Activated CD8-positive, alpha-beta T cell treated with anti-CD3 and anti-CD28 coated beads for 36 hours (primary cell): ENCODE data around the gene ADCK1. TPM values are rescaled to one million over a fixed set of nuclear protein-coding genes. Genes with fewer than 3 reads are reported as not detected.

Experiments
- ATAC-seq: fragments of 200-7000 bp; cut with Tn5 transposase; one replicate; pipeline ENCODE4 v1.10.0; 2021; ENCODE audit warnings: mild to moderate bottlenecking, moderate library complexity
- CTCF ChIA-PET: fragments of 350-600 bp; sonication (Branson Sonifier 250); formaldehyde crosslinking; loops from one replicate; lab custom pipeline; 2021; ENCODE audit warnings: antibody characterized with exemption; lab: Charles Lee
- POLR2A ChIA-PET: fragments of 350-600 bp; sonication (Branson Sonifier 250); formaldehyde crosslinking; loops from one replicate; lab custom pipeline; 2021; ENCODE audit warnings: antibody characterized with exemption; lab: Charles Lee
- DNase-seq: peaks from one replicate; pipeline ENCODE4 v3.0.0-alpha.2; 2020
- H3K27ac Mint-ChIP-seq: one replicate; pipeline ENCODE4 v1.8.0; 2021; ENCODE audit warnings: mild to moderate bottlenecking, mixed read lengths
- H3K27me3 Mint-ChIP-seq: one replicate; pipeline ENCODE4 v1.8.0; 2021; ENCODE audit warnings: mixed read lengths
- H3K36me3 Mint-ChIP-seq: one replicate; pipeline ENCODE4 v1.8.0; 2021; ENCODE audit warnings: low read depth, mixed read lengths
- H3K4me1 Mint-ChIP-seq: one replicate; pipeline ENCODE4 v1.8.0; 2021; ENCODE audit warnings: low read depth, mixed read lengths
- H3K4me3 Mint-ChIP-seq: one replicate; pipeline ENCODE4 v1.8.0; 2021; ENCODE audit warnings: mild to moderate bottlenecking, moderate library complexity, mixed read lengths
- H3K9me3 Mint-ChIP-seq: one replicate; pipeline ENCODE4 v1.8.0; 2021; ENCODE audit warnings: mixed read lengths
- intact Hi-C: fragments of 100-400 bp; cut with micrococcal nuclease; formaldehyde crosslinking; loops from one replicate; pipeline ENCODE4 v1.10.0; 2022
- total RNA-seq, 2 experiments: library from RNA; stranded (reverse); gene quantifications; one replicate each; pipeline ENCODE4 v1.2.3, GENCODE V29; 2021
- TF ChIP-seq, protein P1 (sequence below): fragments of 200-600 bp; IDR thresholded peaks from one replicate; pipeline ENCODE4 v1.8.0; 2022; ENCODE audit warnings: antibody characterized with exemption, mild to moderate bottlenecking

ADCK1 gene
- total RNA-seq, 2 experiments from 2014 or later, result 5.2 to 5.6 TPM

DNA sequence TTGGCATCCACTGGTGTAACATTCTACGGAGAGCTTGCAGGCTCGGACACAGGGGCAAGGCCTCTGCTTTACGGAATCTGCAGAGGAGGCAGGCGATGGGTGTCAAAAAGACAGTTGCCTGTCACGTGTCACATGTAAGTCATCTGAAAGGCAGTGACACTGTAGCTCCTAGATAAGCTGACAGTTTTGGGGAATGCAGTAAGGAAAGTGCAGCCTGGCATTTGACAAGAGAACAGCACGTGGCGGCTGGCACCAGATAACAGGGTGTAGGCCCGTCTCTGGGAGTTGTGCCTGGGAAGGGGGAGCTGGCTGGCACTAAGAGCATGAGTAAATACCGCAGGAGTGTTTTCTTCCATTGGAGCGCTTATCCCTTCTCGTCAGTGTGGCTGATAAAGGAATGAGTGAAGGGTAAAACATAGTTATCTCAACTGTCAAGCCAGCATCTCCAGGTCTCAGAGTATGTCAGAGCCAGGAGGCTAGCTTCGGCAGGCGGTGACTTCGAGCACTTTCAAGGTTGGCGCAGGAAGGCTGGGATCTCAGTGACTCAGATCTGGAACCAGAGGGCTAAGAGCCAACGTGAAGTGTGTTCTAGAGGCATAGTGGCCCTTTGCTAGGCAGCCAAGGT lies 26.1 kb downstream of the ADCK1 start:
- POLR2A ChIA-PET, result no interaction called here

DNA sequence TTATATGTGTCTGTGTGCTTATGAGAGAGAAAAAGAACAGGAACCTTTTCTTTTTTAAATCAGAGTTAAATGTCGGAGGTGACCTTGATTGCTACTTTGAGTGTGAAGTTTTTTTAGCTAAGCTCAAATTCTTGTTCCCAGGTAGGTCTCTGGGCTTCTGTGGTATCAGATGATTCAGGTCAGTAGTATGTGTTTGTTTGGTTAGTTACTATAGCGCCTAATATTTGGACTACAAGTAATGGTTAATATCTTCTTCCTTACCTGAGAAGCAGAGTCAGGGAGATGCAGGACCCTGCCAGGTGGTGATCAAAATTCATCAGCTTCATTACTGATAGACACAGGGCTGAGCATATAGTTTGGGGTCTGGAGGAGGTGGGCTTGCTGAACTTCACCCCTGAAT lies 30.8 kb downstream of the ADCK1 start:
- intact Hi-C loops, result no loop called here
- TF ChIP-seq, protein P1, sequence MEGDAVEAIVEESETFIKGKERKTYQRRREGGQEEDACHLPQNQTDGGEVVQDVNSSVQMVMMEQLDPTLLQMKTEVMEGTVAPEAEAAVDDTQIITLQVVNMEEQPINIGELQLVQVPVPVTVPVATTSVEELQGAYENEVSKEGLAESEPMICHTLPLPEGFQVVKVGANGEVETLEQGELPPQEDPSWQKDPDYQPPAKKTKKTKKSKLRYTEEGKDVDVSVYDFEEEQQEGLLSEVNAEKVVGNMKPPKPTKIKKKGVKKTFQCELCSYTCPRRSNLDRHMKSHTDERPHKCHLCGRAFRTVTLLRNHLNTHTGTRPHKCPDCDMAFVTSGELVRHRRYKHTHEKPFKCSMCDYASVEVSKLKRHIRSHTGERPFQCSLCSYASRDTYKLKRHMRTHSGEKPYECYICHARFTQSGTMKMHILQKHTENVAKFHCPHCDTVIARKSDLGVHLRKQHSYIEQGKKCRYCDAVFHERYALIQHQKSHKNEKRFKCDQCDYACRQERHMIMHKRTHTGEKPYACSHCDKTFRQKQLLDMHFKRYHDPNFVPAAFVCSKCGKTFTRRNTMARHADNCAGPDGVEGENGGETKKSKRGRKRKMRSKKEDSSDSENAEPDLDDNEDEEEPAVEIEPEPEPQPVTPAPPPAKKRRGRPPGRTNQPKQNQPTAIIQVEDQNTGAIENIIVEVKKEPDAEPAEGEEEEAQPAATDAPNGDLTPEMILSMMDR, result no peak
- DNase-seq (no peak), ATAC-seq (no peak)
- Mint-ChIP-seq H3K27me3 (no peaks in the 10 kb centered on the region), H3K4me1 (no peaks in the 10 kb centered on the region), H3K4me3 (no peak overlapping the region), H3K9me3 (no peaks in the 10 kb centered on the region), H3K27ac (no peak overlapping the region), H3K36me3 (peaks cover 4% of the 10 kb centered on the region)
- ChIA-PET POLR2A (no interaction called here), CTCF (interaction anchor here (0.6 to 0.7 kb wide), 2 partner anchors 30 to 521 kb away, joined by 3 read pairs; no protein-coding TSS in a partner anchor)

More for the DNA sequence above, 26.1 kb downstream of the ADCK1 start:
- intact Hi-C loops, result no loop called here
- Mint-ChIP-seq H3K36me3 (peaks cover 8% of the 10 kb centered on the region), H3K4me1 (no peaks in the 10 kb centered on the region), H3K27me3 (no peaks in the 10 kb centered on the region), H3K4me3 (no peak overlapping the region), H3K27ac (no peak overlapping the region), H3K9me3 (no peaks in the 10 kb centered on the region)
- CTCF ChIA-PET, result no interaction called here
- no peak for ATAC-seq
- DNase-seq, result no peak
- TF ChIP-seq, protein P1, result no peak

DNA sequence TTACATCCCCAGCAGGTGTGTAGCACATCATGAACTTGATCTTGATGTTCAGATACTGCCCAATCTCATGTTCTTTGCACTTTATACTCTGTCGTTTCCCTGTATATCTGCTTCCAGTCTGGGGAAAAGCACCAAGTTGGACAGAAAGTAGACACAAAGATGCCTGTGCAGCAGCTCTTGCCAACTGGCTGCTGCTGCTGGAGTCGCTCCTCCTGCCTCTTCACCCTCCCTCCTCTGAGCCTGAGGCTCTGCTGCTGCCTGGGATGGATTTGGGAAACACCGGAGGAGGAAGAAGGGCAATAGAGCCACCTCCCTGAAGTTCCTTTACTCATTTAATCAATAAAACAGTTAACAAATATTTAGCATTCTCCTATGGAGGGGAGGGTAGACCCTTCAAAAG lies 32.4 kb downstream of the ADCK1 start:
- POLR2A ChIA-PET, result no interaction called here
- H3K4me3 Mint-ChIP-seq, result no peak overlapping the region
- H3K9me3 Mint-ChIP-seq, result no peaks in the 10 kb centered on the region
- H3K27ac Mint-ChIP-seq, result no peak overlapping the region
- no peak for DNase-seq
- no peaks in the 10 kb centered on the region for H3K27me3 Mint-ChIP-seq
- CTCF ChIA-PET, result no interaction called here
- TF ChIP-seq, protein P1, result no peak
- peaks cover 4% of the 10 kb centered on the region for H3K36me3 Mint-ChIP-seq
- H3K4me1 Mint-ChIP-seq, result no peaks in the 10 kb centered on the region
- no peak for ATAC-seq
- intact Hi-C loops, result no loop called here

DNA sequence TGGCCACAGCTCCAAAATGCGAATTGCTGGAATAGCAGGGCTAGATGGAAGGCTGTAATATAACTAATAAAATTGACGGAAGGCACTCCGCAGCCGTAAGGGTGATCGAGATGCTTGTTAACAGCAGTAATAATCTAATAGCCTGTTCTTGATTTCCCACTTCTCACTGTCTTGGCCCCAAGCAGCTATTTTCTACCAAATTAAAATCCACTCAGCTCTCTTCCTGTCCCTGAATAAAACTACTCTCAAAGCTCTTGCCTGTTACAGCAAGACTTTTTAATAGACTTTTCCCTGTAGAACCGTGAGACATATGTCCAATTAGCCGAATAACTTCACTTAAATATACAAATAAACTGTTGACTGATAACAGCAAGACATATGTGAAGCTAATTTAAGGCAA lies 38.0 kb downstream of the ADCK1 start:
- Mint-ChIP-seq H3K27ac (no peak overlapping the region), H3K4me3 (no peak overlapping the region), H3K27me3 (no peaks in the 10 kb centered on the region), H3K36me3 (no peaks in the 10 kb centered on the region), H3K4me1 (no peaks in the 10 kb centered on the region), H3K9me3 (no peaks in the 10 kb centered on the region)
- ChIA-PET POLR2A (no interaction called here), CTCF (interaction anchor here (0.8 kb wide), 1 partner anchor 16 kb away, joined by 3 read pairs; no protein-coding TSS in a partner anchor)
- DNase-seq, result no peak
- TF ChIP-seq, protein P1, result no peak
- no peak for ATAC-seq
- intact Hi-C loops, result no loop called here

DNA sequence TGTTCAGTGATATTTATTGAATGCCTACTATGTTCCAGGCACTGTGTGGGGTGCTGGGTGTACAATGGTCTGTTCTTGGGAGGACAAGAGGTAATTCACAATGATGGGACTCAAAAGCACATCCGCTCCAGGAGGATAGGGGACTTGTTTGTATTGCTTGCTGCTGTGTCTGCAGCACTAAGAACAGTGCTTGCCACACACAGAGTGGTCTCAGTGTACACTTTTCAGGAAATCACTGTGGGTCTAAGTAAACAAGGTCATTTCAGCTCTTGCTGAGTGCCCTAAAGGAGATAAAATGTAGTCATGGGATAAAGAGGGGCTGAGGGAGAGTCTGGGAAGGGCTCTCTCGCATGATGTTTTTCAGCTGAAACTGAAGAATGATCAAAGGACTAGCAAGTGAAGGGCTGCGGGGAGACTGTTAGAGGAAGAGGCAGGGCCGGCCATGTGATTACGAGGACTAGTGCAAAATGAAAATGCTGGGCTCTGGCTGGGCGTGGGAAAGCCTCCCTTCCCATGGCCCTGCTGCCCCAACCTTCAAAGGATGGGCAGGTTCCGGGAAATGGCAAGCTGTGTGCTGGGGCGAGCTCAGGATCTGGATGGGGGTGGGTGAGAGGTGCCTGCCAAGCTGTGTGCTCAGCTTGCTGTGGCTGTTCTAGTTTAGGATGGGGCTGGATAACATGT lies 39.1 kb downstream of the ADCK1 start:
- ChIA-PET CTCF (no interaction called here), POLR2A (no interaction called here)
- no peak overlapping the region for H3K27ac Mint-ChIP-seq

More for the DNA sequence above, 39.1 kb downstream of the ADCK1 start:
- TF ChIP-seq, protein P1, result no peak
- H3K4me1 Mint-ChIP-seq, result no peaks in the 10 kb centered on the region
- no peak overlapping the region for H3K4me3 Mint-ChIP-seq
- intact Hi-C loops, result no loop called here
- no peaks in the 10 kb centered on the region for H3K9me3 Mint-ChIP-seq
- no peaks in the 10 kb centered on the region for H3K36me3 Mint-ChIP-seq
- DNase-seq (no peak), ATAC-seq (no peak)
- H3K27me3 Mint-ChIP-seq, result no peaks in the 10 kb centered on the region
